HG03039 (cell line): Measurements from ENCODE around the gene ELOVL5.
A peak's percentile ranks its signal among the peaks of the same experiment; 100 is the strongest.
"Not testable (repeated sequence)": the region's sequence is repeated elsewhere in the genome, so short reads cannot be mapped to it uniquely, and the experiment has no call there.

Experiments
- ATAC-seq: cut with Tn5 transposase; IDR thresholded peaks from one replicate; pipeline ENCODE4 v1.9.1; 2021; ENCODE audit warnings: mild to moderate bottlenecking, moderate library complexity; ENCODE audit not compliant: unreplicated experiment

Gene ELOVL5

GRCh38 chr6:53348371-53349208, at the start of gene ELOVL5:
TSS of gene ELOVL5 (minus strand) at chr6:53348950. CDS start at chr6:53295699, 53,251 bp downstream.
- peak; percentile 75 for ATAC-seq

- ATAC-seq = no peak
Measured at GRCh38 chr6:53397283-53397682, 48.5 kb upstream of the ELOVL5 start.

- no peak for ATAC-seq
Measured at GRCh38 chr6:53395986-53396385, 47.2 kb upstream of the ELOVL5 start.

GRCh38 chr6:53394704-53395103, 46.0 kb upstream of the ELOVL5 start:
- no peak for ATAC-seq

- ATAC-seq = no peak
Measured at GRCh38 chr6:53391170-53391569, 42.4 kb upstream of the ELOVL5 start.

- no peak for ATAC-seq
Measured at GRCh38 chr6:53390010-53390409, 41.3 kb upstream of the ELOVL5 start.

- ATAC-seq = not testable (repeated sequence)
Measured at GRCh38 chr6:53388615-53389014, 39.9 kb upstream of the ELOVL5 start.

- ATAC-seq = no peak
Measured at GRCh38 chr6:53382421-53382820, 33.7 kb upstream of the ELOVL5 start.

GRCh38 chr6:53378208-53378607, 29.5 kb upstream of the ELOVL5 start:
- no peak for ATAC-seq

- ATAC-seq = no peak
Measured at GRCh38 chr6:53377793-53378192, 29.0 kb upstream of the ELOVL5 start.

- ATAC-seq = no peak
Measured at GRCh38 chr6:53377289-53377688, 28.5 kb upstream of the ELOVL5 start.

GRCh38 chr6:53376661-53377226, 28.0 kb upstream of the ELOVL5 start:
- ATAC-seq = no peak

- no peak for ATAC-seq
Measured at GRCh38 chr6:53375847-53376246, 27.1 kb upstream of the ELOVL5 start.

- no peak for ATAC-seq
Measured at GRCh38 chr6:53373638-53374037, 24.9 kb upstream of the ELOVL5 start.

GRCh38 chr6:53369876-53370515, 21.2 kb upstream of the ELOVL5 start:
- ATAC-seq = no peak

- ATAC-seq = no peak
Measured at GRCh38 chr6:53369051-53369450, 20.3 kb upstream of the ELOVL5 start.

GRCh38 chr6:53366128-53366641, 17.4 kb upstream of the ELOVL5 start:
- ATAC-seq = no peak

GRCh38 chr6:53363341-53364079, 14.8 kb upstream of the ELOVL5 start:
- ATAC-seq = no peak

GRCh38 chr6:53361549-53362031, 12.8 kb upstream of the ELOVL5 start:
- ATAC-seq = no peak

- no peak for ATAC-seq
Measured at GRCh38 chr6:53360093-53360912, 11.6 kb upstream of the ELOVL5 start.
